Liver (tissue), 3 donors: ENCODE data around the gene ZC3H18.

Source experiments
- ATF3 ChIP-seq: IDR thresholded peaks from 2 replicates; pipeline ENCODE4 v1.6.1; 2016; ENCODE audit warnings: antibody characterized with exemption
- CTCF ChIP-seq: fragments of 150-350 bp; IDR thresholded peaks from 2 replicates; pipeline ENCODE4 v1.5.1; 2017; ENCODE audit warnings: improper control_type of control experiment, low read depth, low read length; ENCODE audit not compliant: missing input control
- EGR1 ChIP-seq, 2 donors: IDR thresholded peaks; 2 replicates each; pipeline ENCODE4 v1.6.1; 2016 to 2018; ENCODE audit warnings: antibody characterized with exemption in 2 of 2, low read depth in 2 of 2
- FOXA1 ChIP-seq: IDR thresholded peaks from 2 replicates; pipeline ENCODE4 v1.6.1; 2016; ENCODE audit warnings: antibody characterized with exemption
- GABPA ChIP-seq, 2 donors: IDR thresholded peaks in 1 of 2; conservative IDR thresholded peaks in 1 of 2; 2 replicates each; pipeline ENCODE4 v1.6.1; 2016; ENCODE audit warnings: antibody characterized with exemption in 2 of 2, mild to moderate bottlenecking in 1 of 2, moderate library complexity in 1 of 2
- JUND ChIP-seq, 2 donors: IDR thresholded peaks; 2 replicates each; pipeline ENCODE4 v1.6.1; 2016; ENCODE audit warnings: antibody characterized with exemption in 2 of 2
- MAX ChIP-seq: IDR thresholded peaks from 2 replicates; pipeline ENCODE4 v1.6.1; 2016; ENCODE audit warnings: antibody characterized with exemption
- NR2F2 ChIP-seq: IDR thresholded peaks from 2 replicates; pipeline ENCODE4 v1.6.1; 2016; ENCODE audit warnings: antibody characterized with exemption
- RAD21 ChIP-seq, 2 donors: IDR thresholded peaks; 2 replicates each; pipeline ENCODE4 v1.6.1; 2016; ENCODE audit warnings: antibody characterized with exemption in 2 of 2, mild to moderate bottlenecking in 2 of 2
- REST ChIP-seq: IDR thresholded peaks from 2 replicates; pipeline ENCODE4 v1.6.1; 2016; ENCODE audit warnings: antibody characterized with exemption, mild to moderate bottlenecking
- SP1 ChIP-seq: IDR thresholded peaks from 2 replicates; pipeline ENCODE4 v1.6.1; 2018; ENCODE audit warnings: antibody characterized with exemption, mild to moderate bottlenecking
- TAF1 ChIP-seq: conservative IDR thresholded peaks from 2 replicates; pipeline ENCODE4 v1.6.1; 2016; ENCODE audit warnings: antibody characterized with exemption, mild to moderate bottlenecking
- YY1 ChIP-seq: IDR thresholded peaks from 2 replicates; pipeline ENCODE4 v1.6.1; 2016; ENCODE audit warnings: antibody characterized with exemption, mild to moderate bottlenecking
- donor health status: healthy.
- donor health status: healthy.

- TF ChIP-seq CTCF: no peak
- no peak for TF ChIP-seq JUND (IDR thresholded peaks at IDR 0.05)
- no peak for TF ChIP-seq SP1
- no peak for TF ChIP-seq MAX
- TF ChIP-seq RAD21 (IDR thresholded peaks at IDR 0.05): no peak
- TF ChIP-seq REST: no peak
- TF ChIP-seq ATF3: no peak
- no peak for TF ChIP-seq GABPA (IDR thresholded peaks at IDR 0.05 in 1 of 2, conservative IDR thresholded peaks at IDR 0.05 in 1 of 2)
- TF ChIP-seq TAF1: no peak
- no peak for TF ChIP-seq FOXA1
- no peak for TF ChIP-seq YY1
- no peak for TF ChIP-seq NR2F2
- TF ChIP-seq EGR1 (IDR thresholded peaks at IDR 0.05; ENCODE audit: low read depth in 2 of 2): no peak
Observed at GRCh38 chr16:88537859-88538258, 32.3 kb upstream of the ZC3H18 start.
